HG03097 (cell line): ENCODE data around the gene DPH1.

Experiments
- ATAC-seq: cut with Tn5 transposase; IDR thresholded peaks from one replicate; pipeline ENCODE4 v1.9.1; 2021; ENCODE audit not compliant: unreplicated experiment, low FRiP score

The DPH1 gene

DNA sequence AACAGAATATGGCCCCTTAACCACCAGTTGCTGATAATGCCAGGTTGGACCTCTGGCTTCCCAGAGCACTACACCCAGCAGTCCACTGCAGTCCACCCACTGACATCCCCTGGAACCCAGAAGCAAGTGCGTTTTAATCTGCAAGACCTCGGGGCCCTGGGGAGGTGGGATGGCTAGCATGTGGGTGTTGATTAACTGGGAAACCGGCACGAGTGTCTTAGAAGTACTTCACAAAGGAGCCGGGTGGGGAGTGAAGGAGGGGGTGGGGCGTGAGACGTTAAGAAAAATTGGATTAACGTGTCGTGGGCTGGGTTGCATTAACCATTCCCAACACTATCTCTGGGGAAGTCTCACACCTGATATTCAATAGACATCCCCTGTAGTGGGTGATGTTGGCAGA, 18.9 kb downstream of the DPH1 start:
- no peak for ATAC-seq

DNA sequence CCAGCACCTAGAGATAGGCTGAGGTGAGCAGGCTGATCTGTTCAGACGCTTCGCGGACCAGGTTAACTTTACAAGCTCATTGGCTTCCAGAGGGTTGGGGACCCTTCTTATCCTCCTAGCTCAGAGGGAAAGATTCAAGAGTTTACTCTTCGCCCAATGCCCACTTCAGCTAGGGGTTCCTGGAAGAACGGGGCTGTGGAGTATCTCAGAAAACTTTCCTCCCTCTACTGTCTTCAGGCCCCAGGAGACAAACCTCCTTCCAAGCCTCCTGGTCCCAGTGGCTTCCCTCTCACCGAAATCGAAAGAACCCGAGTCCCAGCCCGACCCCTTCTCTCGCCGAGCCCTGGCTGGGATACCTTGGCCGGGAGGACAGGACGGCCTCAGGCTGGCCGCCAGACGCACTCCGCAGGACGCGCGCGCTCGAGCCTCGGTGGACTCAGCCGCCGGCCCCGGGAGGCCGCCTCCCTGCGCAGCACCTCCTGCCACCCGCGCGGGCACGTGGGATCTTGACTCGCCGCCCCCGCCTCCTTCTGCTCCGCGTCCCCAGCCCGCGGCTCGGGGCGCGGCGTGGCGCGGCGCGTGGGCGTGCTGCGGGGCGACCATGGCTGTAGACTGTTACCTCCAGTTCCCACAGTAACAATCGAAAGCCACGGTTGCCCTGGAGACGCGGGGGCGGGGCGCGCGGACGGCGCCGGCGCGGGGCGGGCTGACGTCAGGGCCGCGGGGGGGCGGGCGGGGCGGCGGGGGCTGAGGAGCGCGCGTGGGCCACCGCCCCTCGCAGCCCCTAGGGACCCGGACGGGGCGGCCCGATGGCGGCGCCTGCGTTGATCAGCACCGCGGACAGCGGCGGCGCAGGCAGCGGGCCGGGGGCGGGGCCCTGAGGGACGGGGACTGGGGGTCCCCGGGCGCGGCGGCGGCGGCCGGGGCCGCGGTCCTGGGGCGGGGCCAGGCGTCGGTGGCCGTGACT, 19.7 kb downstream of the DPH1 start:
- peak; percentile 51 for ATAC-seq

DNA sequence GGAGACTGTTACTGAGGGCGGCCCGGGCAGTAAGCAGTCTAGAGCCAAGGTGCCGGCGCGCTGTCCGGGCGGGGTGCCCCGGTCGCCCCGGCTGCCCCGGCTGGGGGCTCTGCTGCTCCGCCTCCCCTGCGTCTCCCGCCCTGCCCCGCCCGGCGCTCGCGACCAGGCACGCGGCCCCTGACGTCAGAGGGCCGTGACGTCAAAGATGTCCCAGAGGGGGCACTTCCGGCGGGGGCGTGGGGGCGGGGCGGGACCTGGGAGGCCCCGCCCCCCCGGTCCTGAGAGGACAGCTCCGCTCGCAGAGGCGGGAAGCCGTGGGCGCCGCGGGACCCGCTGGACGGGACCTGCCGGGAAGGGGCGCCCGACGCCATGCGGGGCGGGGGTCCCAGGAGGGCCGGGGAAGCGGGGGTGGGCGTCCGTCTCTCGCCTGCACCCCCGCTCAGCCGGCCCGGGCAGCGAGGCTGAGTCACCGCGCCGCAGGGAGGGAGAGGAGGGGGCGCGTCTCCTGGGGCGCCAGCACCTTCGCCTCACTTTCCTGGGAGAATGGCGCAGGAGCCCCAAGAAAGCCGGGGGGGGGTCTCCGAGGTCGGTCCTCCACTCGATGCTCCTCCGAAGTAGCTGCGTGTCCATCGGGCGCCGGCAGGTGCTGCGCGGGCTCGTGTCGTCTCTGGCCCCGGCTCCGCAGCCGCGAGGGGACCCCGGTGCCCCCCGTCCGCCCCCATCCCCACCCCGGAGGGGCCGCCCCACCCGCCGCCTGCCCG, 20.5 kb downstream of the DPH1 start:
- no peak for ATAC-seq

DNA sequence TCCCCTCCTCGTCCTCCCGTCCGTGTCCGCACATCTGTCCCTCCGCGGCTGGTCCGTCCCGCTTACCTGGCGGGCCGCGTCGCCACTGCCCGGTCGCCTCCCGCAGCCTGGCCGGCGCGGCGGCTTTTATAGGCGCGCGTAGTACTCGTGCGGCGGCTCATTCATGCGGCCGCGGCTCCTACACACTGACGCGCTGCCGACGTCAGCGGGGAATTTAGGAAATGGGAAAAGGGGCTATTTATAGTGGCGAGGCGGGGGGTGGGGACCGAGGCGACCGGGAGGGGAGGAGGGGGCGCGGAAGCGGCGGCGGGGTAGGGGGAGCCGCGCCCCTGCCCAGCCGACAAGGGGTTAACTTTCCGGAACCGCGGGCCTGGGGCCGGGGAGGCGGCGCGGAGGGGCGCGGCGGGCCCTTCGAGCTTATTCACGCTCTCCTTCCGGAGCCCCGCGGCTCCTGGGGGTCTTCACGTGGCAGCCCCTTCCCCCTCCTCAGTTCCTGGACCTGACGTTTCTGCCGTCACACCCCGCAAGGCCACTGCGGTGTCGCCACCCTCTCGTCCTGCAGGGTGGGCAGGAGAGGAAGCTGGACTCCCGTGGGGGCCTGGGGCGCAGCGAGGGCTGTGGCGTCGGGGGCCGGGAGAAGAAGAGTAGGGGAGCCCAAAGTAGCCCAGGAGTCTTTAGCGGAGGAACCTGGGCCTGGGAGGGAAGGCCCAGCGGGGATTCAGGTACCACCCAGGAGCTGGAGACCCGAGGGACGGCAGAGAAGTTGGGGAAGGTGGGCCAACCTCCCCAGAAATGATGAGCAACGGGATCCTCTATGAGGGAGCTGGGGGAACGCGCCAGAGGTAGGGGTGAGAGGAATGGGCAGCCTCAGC, 21.3 kb downstream of the DPH1 start:
- no peak for ATAC-seq

DNA sequence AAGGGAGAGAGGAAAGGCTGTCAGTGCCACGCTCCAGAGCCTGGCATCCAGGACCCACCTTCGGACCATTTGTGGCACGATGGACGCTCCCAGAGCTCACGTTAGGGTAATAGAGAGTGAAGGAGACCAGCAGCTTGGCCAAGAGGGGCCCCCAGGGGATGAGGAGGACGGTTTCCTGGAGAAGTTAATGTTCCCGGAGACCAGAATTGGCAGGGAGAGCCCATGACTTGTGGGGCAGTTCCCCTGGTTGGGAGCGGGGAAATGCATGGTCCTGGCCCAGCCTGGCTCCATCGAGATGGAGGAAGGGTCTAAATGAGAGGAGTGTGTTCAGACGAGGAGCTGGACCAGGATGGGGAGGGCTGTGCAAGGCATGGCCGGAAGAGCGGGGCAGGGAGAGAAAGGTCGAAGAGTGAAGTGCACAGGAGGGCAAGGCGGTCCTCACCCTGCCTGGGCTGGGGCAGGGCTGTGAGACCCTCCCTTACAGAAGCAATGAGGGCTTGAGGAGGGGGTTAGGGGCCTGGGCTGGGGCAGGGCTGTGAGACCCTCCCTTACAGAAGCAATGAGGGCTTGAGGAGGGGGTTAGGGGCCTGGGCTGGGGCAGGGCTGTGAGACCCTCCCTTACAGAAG, 22.1 kb downstream of the DPH1 start:
- no peak for ATAC-seq

DNA sequence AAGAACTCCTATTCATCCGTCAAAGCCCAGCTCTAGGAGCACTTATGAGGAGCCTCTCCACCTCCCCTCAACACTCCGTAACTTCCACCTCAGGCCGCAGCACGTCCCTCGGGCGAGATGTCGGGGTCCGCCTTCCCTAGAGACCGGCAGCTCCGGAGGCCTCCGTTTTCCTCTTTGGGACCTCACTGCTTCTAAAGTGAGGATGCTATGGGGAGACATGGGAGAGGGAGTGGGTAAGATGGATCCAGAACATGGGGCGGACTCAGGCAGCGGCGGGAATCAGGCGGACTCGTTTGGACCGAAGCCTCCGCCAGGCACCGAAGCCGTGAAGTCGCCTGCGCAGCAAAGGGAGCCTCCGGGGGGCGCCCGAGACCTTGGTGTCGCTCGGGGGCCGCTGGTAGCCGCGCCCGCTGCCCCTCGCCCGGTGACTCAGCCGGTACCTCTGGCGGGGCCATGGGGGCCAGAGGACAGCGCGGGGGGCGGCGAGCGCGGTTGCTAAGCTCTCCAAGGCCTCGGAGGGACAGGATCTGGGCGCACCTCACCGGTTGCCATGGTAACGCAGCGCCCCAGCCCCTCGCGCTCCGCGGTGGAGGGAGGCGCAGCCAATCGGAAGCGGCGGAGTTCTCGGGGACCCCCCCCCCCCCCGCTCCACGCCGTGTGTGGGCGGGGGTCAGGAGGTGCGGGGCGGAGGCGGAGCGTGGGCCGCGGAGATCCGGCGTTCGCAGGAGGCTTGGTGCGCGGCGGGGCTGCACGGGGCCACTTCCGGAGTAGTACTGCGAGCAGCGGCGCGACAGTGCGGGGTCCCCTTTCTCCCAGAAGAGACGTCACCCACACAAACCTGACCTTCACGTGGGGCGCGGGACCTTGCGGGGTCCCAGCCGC, 23.7 kb downstream of the DPH1 start:
- ATAC-seq: no peak

DNA sequence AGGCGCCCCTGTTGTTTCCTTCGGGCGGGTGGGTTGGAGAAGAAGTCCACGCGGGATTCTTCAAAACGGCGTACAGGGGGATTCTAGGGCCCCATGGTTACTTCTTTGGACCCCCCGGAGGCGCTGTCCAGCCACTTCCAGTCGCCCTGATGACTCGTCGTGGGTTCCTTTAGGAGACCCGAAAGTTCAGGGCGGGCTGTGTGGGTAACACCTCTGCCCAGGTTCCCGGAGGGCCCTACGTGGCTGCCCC, 24.2 kb downstream of the DPH1 start:
- ATAC-seq: no peak

DNA sequence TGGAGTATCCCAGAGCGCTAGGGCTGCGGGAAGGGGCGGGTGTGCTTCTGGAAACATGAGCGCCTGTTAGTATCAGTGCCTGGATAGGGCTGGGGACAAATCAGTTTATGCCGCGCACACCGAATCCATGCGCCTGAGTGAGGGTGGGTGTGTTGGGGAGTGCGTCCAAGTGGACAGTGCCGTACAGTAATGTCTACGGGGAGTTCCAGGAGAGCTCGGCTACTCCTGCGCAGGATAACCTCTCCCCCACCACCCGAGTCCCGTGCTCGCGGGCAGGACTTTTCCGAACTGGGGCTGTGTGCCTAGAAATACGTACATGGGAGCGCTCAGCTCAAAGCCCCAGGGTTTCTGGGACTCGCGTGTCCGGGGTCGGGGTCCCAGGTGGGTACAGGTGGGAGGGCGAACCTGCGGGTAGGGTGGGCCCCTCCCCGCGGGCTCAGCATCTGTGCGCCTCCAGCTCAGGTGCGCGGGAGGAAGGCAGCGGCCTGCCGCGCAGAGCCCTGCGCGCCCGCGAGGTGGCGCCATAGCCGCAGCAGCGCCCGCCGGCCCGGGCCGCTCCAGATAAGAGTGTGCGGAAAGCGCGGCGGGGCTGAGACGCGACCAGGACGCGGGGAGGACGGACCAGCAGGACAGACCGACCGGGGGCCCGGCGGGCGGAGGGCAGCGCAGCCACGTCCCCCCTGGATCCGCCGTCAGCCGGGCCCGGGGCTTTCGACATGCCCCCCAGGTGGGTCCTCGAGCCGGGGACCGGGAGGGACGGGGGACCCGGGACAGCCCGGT, 24.7 kb downstream of the DPH1 start, which contains the start of gene HIC1:
Gene HIC1 (plus strand): TSS at position 592 of the 780 bp plus-strand sequence. CDS start 1,588 bp downstream, outside the sequence.
- peak; percentile 24 for ATAC-seq

DNA sequence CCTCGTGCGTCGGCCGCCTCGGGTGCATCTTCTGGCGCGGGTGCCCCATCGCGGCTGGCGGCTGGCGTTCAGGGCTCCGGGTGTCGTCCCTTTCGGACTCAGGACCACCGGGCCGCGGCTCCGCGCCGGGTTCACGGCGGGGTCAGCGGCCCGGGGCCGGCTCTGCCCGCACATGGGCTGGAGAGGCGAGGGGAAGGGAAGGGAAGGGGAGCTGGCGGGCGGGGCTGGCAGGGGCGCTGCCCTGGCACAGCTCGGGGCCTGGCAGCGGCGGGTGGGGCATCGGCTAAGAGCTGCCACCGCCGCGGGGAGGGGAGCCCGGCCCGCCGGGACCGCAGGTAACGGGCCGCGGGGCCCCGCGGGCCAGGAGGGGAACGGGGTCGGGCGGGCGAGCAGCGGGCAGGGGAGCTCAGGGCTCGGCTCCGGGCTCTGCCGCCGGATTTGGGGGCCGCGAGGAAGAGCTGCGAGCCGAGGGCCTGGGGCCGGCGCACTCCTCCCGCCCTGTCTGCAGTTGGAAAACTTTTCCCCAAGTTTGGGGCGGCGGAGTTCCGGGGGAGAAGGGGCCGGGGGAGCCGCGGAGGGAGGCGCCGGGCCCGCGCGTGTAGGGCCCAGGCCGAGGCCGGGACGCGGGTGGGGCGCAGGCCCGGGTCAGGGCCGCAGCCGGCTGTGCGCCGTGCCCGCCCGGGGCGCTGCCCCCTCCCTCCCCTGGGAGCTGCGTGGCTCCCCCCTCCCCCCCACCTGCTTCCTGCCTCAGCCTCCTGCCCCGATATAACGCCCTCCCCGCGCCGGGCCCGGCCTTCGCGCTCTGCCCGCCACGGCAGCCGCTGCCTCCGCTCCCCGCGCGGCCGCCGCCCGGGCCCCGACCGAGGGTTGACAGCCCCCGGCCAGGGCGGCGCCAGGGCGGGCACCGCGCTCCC, 25.6 kb downstream of the DPH1 start:
- ATAC-seq: no peak

DNA sequence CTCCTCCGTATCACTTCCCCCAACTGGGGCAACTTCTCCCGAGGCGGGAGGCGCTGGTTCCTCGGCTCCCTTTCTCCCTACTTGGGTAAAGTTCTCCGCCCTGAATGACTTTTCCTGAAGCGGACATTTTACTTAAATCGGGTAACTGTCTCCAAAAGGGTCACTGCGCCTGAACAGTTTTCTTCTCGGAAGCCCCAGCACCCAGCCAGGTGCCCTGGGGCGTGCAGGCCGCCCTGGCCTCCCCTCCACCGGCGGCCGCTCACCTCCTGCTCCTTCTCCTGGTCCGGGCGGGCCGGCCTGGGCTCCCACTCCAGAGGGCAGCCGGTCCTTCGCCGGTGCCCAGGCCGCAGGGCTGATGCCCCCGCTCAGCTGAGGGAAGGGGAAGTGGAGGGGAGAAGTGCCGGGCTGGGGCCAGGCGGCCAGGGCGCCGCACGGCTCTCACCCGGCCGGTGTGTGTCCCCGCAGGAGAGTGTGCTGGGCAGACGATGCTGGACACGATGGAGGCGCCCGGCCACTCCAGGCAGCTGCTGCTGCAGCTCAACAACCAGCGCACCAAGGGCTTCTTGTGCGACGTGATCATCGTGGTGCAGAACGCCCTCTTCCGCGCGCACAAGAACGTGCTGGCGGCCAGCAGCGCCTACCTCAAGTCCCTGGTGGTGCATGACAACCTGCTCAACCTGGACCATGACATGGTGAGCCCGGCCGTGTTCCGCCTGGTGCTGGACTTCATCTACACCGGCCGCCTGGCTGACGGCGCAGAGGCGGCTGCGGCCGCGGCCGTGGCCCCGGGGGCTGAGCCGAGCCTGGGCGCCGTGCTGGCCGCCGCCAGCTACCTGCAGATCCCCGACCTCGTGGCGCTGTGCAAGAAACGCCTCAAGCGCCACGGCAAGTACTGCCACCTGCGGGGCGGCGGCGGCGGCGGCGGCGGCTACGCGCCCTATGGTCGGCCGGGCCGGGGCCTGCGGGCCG, 26.5 kb downstream of the DPH1 start:
- ATAC-seq: no peak

DNA sequence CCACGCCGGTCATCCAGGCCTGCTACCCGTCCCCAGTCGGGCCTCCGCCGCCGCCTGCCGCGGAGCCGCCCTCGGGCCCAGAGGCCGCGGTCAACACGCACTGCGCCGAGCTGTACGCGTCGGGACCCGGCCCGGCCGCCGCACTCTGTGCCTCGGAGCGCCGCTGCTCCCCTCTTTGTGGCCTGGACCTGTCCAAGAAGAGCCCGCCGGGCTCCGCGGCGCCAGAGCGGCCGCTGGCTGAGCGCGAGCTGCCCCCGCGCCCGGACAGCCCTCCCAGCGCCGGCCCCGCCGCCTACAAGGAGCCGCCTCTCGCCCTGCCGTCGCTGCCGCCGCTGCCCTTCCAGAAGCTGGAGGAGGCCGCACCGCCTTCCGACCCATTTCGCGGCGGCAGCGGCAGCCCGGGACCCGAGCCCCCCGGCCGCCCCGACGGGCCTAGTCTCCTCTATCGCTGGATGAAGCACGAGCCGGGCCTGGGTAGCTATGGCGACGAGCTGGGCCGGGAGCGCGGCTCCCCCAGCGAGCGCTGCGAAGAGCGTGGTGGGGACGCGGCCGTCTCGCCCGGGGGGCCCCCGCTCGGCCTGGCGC, 27.3 kb downstream of the DPH1 start:
- no peak for ATAC-seq

DNA sequence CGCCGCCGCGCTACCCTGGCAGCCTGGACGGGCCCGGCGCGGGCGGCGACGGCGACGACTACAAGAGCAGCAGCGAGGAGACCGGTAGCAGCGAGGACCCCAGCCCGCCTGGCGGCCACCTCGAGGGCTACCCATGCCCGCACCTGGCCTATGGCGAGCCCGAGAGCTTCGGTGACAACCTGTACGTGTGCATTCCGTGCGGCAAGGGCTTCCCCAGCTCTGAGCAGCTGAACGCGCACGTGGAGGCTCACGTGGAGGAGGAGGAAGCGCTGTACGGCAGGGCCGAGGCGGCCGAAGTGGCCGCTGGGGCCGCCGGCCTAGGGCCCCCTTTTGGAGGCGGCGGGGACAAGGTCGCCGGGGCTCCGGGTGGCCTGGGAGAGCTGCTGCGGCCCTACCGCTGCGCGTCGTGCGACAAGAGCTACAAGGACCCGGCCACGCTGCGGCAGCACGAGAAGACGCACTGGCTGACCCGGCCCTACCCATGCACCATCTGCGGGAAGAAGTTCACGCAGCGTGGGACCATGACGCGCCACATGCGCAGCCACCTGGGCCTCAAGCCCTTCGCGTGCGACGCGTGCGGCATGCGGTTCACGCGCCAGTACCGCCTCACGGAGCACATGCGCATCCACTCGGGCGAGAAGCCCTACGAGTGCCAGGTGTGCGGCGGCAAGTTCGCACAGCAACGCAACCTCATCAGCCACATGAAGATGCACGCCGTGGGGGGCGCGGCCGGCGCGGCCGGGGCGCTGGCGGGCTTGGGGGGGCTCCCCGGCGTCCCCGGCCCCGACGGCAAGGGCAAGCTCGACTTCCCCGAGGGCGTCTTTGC, 28.0 kb downstream of the DPH1 start:
- ATAC-seq: no peak

DNA sequence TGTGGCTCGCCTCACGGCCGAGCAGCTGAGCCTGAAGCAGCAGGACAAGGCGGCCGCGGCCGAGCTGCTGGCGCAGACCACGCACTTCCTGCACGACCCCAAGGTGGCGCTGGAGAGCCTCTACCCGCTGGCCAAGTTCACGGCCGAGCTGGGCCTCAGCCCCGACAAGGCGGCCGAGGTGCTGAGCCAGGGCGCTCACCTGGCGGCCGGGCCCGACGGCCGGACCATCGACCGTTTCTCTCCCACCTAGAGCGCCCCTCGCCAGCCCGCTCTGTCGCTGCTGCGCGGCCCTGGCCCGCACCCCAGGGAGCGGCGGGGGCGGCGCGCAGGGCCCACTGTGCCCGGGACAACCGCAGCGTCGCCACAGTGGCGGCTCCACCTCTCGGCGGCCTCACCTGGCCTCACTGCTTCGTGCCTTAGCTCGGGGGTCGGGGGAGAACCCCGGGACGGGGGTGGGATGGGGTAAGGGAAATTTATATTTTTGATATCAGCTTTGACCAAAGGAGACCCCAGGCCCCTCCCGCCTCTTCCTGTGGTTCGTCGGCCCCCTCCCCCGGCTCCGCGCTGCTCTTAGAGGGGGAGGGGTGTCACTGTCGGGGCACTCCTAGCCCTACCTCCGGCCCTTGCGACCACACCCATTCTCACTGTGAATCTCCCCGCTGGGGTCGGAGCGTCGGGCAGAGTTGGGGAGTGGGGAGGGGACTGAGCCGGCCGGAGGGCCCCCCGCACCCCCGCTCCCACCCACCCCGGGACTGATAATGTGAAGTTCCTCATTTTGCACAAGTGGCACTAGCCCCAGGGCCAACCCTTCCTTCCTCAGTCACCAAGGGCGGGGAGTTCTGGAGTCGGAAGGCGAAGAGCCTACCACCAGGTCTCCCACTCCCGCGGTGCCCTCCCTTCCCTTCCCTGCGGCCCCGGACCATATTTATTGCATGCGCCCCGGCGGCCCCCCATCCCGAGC, 28.9 kb downstream of the DPH1 start:
- ATAC-seq: no peak
